ENCODE results near the gene AQP10. TPM values are rescaled to one million over a fixed set of nuclear protein-coding genes. Genes with fewer than 3 reads are reported as not detected.

AQP10 gene
- total RNA-seq, 1 donor from 2014 or later: 0.64 TPM

GRCh38 chr1:154329152-154329521 is 8.2 kb downstream of the AQP10 start:
- Histone ChIP-seq H3K4me3 (peak overlapping the region; percentile 48), H3K27me3 (no peaks in the 10 kb centered on the region), H3K27ac (peak overlapping the region; percentile 42), H3K36me3 (peaks cover 20% of the 10 kb centered on the region), H3K9me3 (no peaks in the 10 kb centered on the region), H3K4me1 (peaks cover 39% of the 10 kb centered on the region)
- TF ChIP-seq CTCF (IDR thresholded peaks at IDR 0.05): peak; percentile 16
- intact Hi-C loops (cut with DNase I): no loop called here
- ATAC-seq (no peak), DNase-seq (no peak)

- H3K27ac ChIP-seq: no peak overlapping the region
- TF ChIP-seq CTCF (IDR thresholded peaks at IDR 0.05): no peak
- no peak for DNase-seq
- H3K4me1 ChIP-seq: peaks cover 40% of the 10 kb centered on the region
- peaks cover 25% of the 10 kb centered on the region for H3K36me3 ChIP-seq
- ATAC-seq: no peak
- intact Hi-C loops (cut with DNase I): no loop called here
- peak overlapping the region; percentile 48 for H3K4me3 ChIP-seq
- no peaks in the 10 kb centered on the region for H3K9me3 ChIP-seq
- H3K27me3 ChIP-seq: no peaks in the 10 kb centered on the region
Measured at GRCh38 chr1:154329551-154330131, 8.7 kb downstream of the AQP10 start.

- intact Hi-C loops (cut with DNase I): no loop called here
Measured at GRCh38 chr1:154330669-154331068, 9.8 kb downstream of the AQP10 start.

GRCh38 chr1:154334079-154335024 is 13.5 kb downstream of the AQP10 start:
- Histone ChIP-seq H3K4me3 (no peak overlapping the region), H3K4me1 (peaks cover 13% of the 10 kb centered on the region), H3K36me3 (peaks cover 32% of the 10 kb centered on the region), H3K27me3 (no peaks in the 10 kb centered on the region), H3K27ac (peak overlapping the region; percentile 36), H3K9me3 (no peaks in the 10 kb centered on the region)
- no peak for TF ChIP-seq CTCF (IDR thresholded peaks at IDR 0.05)
- DNase-seq (no peak), ATAC-seq (no peak)
- intact Hi-C loops (cut with DNase I): no loop called here

More at GRCh38 chr1:154330669-154331068, 9.8 kb downstream of the AQP10 start:
- ATAC-seq: no peak
- Histone ChIP-seq H3K9me3 (no peaks in the 10 kb centered on the region), H3K27me3 (no peaks in the 10 kb centered on the region), H3K4me3 (no peak overlapping the region), H3K4me1 (peaks cover 45% of the 10 kb centered on the region), H3K27ac (no peak overlapping the region), H3K36me3 (peaks cover 29% of the 10 kb centered on the region)
- no peak for TF ChIP-seq CTCF (IDR thresholded peaks at IDR 0.05)
- DNase-seq: no peak

- no peaks in the 10 kb centered on the region for H3K9me3 ChIP-seq
- no peaks in the 10 kb centered on the region for H3K27me3 ChIP-seq
- peaks cover 13% of the 10 kb centered on the region for H3K4me1 ChIP-seq
- H3K4me3 ChIP-seq: no peak overlapping the region
- peaks cover 34% of the 10 kb centered on the region for H3K36me3 ChIP-seq
- H3K27ac ChIP-seq: peak overlapping the region; percentile 36
- intact Hi-C loops (cut with DNase I): no loop called here
- peak; percentile 97 for ATAC-seq
- DNase-seq: peak; percentile 92
- TF ChIP-seq CTCF (IDR thresholded peaks at IDR 0.05): peak; percentile 94
Measured at GRCh38 chr1:154335025-154335714, 14.3 kb downstream of the AQP10 start.

Data from upper lobe of right lung (tissue), 1 donor.